Measurements from ENCODE around the gene TBC1D32. TPM values are rescaled to one million over a fixed set of nuclear protein-coding genes. Genes with fewer than 3 reads are reported as not detected.

TBC1D32 gene
- total RNA-seq = 10 to 100 TPM in 1 of 2 donors, 1 to 10 TPM in 1; 5.8 to 31.7 TPM
- 1 to 10 TPM; 1.2 to 1.7 TPM for polyA plus RNA-seq
- long read RNA-seq, donor 1, partial matches to known transcripts = 0 of 1 reads
- long read RNA-seq, donor 1, other reads (novel, unspliced or antisense) = 0 of 1 reads
- long read RNA-seq, donor 2, partial matches to known transcripts = 0 of 1 reads
- long read RNA-seq, donor 2, other reads (novel, unspliced or antisense) = 0 of 1 reads
- long read RNA-seq, donor 3 = 0 reads
- long read RNA-seq, donor 4 = 0 reads
- long read RNA-seq, donor 5 = 0 reads

- Histone ChIP-seq H3K36me3 (ENCODE audit: control insufficient read depth in 4 of 4, insufficient read depth in 4 of 4, low read length in 4 of 4) (no peaks in the 10 kb centered on the region), H3K4me3 (peak within 1 kb of the TSS; percentile 69), H3K4me1 (ENCODE audit: control insufficient read depth in 5 of 5, insufficient read depth in 5 of 5, low read length in 5 of 5) (peaks cover 0 to 4% (median 3%) of the 10 kb centered on the region in 5 donors), H3K27ac (ENCODE audit: low read depth in 1 of 2, low read length in 1 of 2) (peak within 1 kb of the TSS; percentile 80 to 97), H3K27me3 (ENCODE audit: control insufficient read depth in 3 of 3, insufficient read depth in 3 of 3, low read length in 2 of 3) (no peaks in the 10 kb centered on the region), H3K9ac (ENCODE audit: insufficient read depth in 1 of 2, low read length in 2 of 2) (peak within 1 kb of the TSS; percentile 96 to 98), H3K9me3 (ENCODE audit: control insufficient read depth in 4 of 4, insufficient read depth in 3 of 4, low read length in 3 of 4) (no peaks in the 10 kb centered on the region)
- peak; percentile 99 for ATAC-seq (ENCODE audit: insufficient read depth, low FRiP score)
- WGBS, 2 donors = 0 to 1% methylated on average over 52 of the region's 52 CpGs
- peak; percentile 96 to 97 (median 96) for DNase-seq
- TF ChIP-seq CTCF (IDR thresholded peaks at IDR 0.05; ENCODE audit: control extremely low read depth, extremely low read depth) = no peak
Observed at GRCh38 chr6:121334299-121335086, at the start of gene TBC1D32. Gene TBC1D32 (minus strand): TSS chr6:121334480. CDS start chr6:121334430, 50 bp downstream.

- Histone ChIP-seq H3K27me3 (ENCODE audit: control insufficient read depth in 3 of 3, insufficient read depth in 3 of 3, low read length in 2 of 3) (no peaks in the 10 kb centered on the region), H3K9ac (ENCODE audit: insufficient read depth in 1 of 2, low read length in 2 of 2) (no peak overlapping the region), H3K4me3 (no peak overlapping the region), H3K4me1 (ENCODE audit: control insufficient read depth in 5 of 5, insufficient read depth in 5 of 5, low read length in 5 of 5) (no peaks in the 10 kb centered on the region), H3K36me3 (ENCODE audit: control insufficient read depth in 4 of 4, insufficient read depth in 4 of 4, low read length in 4 of 4) (no peaks in the 10 kb centered on the region), H3K9me3 (ENCODE audit: control insufficient read depth in 4 of 4, insufficient read depth in 3 of 4, low read length in 3 of 4) (no peaks in the 10 kb centered on the region), H3K27ac (ENCODE audit: low read depth in 1 of 2, low read length in 1 of 2) (no peak overlapping the region)
- no peak for TF ChIP-seq CTCF (IDR thresholded peaks at IDR 0.05; ENCODE audit: control extremely low read depth, extremely low read depth)
- ATAC-seq (ENCODE audit: insufficient read depth, low FRiP score) (no peak), DNase-seq (no peak)
- 40 to 52% methylated on average over 2 of the region's 2 CpGs for WGBS, 2 donors
Observed at GRCh38 chr6:121383478-121383877, 49.2 kb upstream of the TBC1D32 start.

- Histone ChIP-seq H3K27me3 (ENCODE audit: control insufficient read depth in 3 of 3, insufficient read depth in 3 of 3, low read length in 2 of 3) (no peaks in the 10 kb centered on the region), H3K9me3 (ENCODE audit: control insufficient read depth in 4 of 4, insufficient read depth in 3 of 4, low read length in 3 of 4) (no peaks in the 10 kb centered on the region), H3K4me1 (ENCODE audit: control insufficient read depth in 5 of 5, insufficient read depth in 5 of 5, low read length in 5 of 5) (no peaks in the 10 kb centered on the region), H3K4me3 (no peak overlapping the region), H3K9ac (ENCODE audit: insufficient read depth in 1 of 2, low read length in 2 of 2) (no peak overlapping the region), H3K27ac (ENCODE audit: low read depth in 1 of 2, low read length in 1 of 2) (no peak overlapping the region), H3K36me3 (ENCODE audit: control insufficient read depth in 4 of 4, insufficient read depth in 4 of 4, low read length in 4 of 4) (no peaks in the 10 kb centered on the region)
- ATAC-seq (ENCODE audit: insufficient read depth, low FRiP score) = no peak
- peak; percentile 18 to 52 (median 23) for DNase-seq
- 67 to 81% methylated on average over 3 of the region's 3 CpGs for WGBS, 2 donors
- no peak for TF ChIP-seq CTCF (IDR thresholded peaks at IDR 0.05; ENCODE audit: control extremely low read depth, extremely low read depth)
Observed at GRCh38 chr6:121382467-121383121, 48.3 kb upstream of the TBC1D32 start.

Data from lung (tissue), 16 donors.